Right atrium auricular region (tissue), 2 donors: ENCODE measurements around the gene RASGRF1. TPM values are rescaled to one million over a fixed set of nuclear protein-coding genes. Genes with fewer than 3 reads are reported as not detected.

ENCODE experiments used
- DNase-seq: peaks from one replicate; pipeline ENCODE4 v3.0.0-alpha.2; 2019; ENCODE audit warnings: low spot score
- H3K27ac ChIP-seq, 2 donors: fragments of 200-600 bp; sonication (generic); 1 replicate in 1 of 2; 2 replicates in 1 of 2; pipeline ENCODE4 v1.5.1; 2016 to 2019
- H3K27me3 ChIP-seq, 2 donors: fragments of 200-600 bp; sonication (generic); one replicate each; pipeline versions ENCODE4 v1.5.1 to v1.6.0; 2017 to 2019
- H3K36me3 ChIP-seq: fragments of 200-600 bp; sonication (generic); one replicate; pipeline ENCODE4 v1.5.1; 2016
- H3K4me1 ChIP-seq, 2 donors: fragments of 200-600 bp; sonication (generic); one replicate each; pipeline versions ENCODE4 v1.5.1 to v1.6.0; 2017 to 2019
- H3K4me3 ChIP-seq, 2 donors: fragments of 200-600 bp; sonication (generic); 1 replicate in 1 of 2; 2 replicates in 1 of 2; pipeline ENCODE4 v1.5.1; 2017 to 2019; ENCODE audit warnings: mild to moderate bottlenecking in 1 of 2, moderate library complexity in 1 of 2
- H3K9me3 ChIP-seq, 2 donors: fragments of 200-600 bp; sonication (generic); one replicate each; pipeline ENCODE4 v1.5.1; 2019
- total RNA-seq, 2 donors: library from RNA; depleted of rRNA; stranded (reverse); fragments of >200 nt; gene quantifications; one replicate each; pipeline ENCODE4 v1.1.0, GENCODE V29; 2016
- TF ChIP-seq, protein P1 (sequence below), 2 donors: fragments of 200-600 bp; sonication (generic); IDR thresholded peaks; one replicate each; pipeline ENCODE4 v1.5.1; 2019; ENCODE audit warnings: antibody characterized with exemption in 2 of 2

RASGRF1 gene
- total RNA-seq, 2 donors from 2014 or later = 1.0 TPM; not detected in 1

DNA sequence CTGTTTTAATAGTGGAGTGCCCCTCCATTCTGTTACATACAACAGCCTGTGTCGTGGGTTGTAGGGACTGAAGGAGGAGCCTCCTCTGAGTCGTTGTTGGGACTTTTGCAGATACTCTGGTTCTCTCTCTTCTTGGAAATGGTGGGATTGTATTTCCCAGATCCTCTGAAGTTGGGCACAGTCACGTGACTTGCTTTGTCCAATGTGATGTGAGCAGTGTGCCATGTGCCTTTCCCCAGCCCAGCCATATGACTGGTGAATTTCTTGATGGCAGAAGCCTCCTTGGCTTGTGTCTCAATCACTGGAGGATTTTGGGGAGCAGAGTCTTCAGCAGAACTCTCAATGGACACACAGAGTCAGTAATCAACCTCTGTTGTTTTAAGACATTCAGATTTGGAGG, 36.2 kb downstream of the RASGRF1 start:
- no peaks in the 10 kb centered on the region for H3K9me3 ChIP-seq

DNA sequence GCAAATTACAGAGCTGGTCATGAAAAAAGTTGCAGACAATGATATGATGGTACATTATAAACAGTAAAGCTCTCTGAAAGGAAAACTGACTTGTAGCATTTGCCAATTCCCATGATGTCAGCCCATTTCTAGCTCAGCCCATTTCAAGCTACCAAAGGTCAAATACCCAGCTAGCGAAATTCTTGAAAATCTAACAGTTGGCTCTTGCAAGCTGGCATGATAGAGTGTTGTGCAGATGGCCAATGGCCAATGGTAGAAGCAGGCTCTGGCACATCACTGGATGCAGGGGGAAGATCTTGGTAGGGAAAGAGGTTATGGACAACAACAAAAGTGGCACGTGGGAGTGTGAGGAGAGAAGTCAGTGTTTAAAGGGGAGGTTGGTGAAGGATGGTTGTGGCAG, 36.7 kb downstream of the RASGRF1 start:
- DNase-seq = no peak
- H3K36me3 ChIP-seq = no peaks in the 10 kb centered on the region
- no peak overlapping the region for H3K4me3 ChIP-seq
- H3K9me3 ChIP-seq = no peaks in the 10 kb centered on the region
- no peak overlapping the region for H3K27ac ChIP-seq
- H3K4me1 ChIP-seq = no peaks in the 10 kb centered on the region
- TF ChIP-seq, protein P1, sequence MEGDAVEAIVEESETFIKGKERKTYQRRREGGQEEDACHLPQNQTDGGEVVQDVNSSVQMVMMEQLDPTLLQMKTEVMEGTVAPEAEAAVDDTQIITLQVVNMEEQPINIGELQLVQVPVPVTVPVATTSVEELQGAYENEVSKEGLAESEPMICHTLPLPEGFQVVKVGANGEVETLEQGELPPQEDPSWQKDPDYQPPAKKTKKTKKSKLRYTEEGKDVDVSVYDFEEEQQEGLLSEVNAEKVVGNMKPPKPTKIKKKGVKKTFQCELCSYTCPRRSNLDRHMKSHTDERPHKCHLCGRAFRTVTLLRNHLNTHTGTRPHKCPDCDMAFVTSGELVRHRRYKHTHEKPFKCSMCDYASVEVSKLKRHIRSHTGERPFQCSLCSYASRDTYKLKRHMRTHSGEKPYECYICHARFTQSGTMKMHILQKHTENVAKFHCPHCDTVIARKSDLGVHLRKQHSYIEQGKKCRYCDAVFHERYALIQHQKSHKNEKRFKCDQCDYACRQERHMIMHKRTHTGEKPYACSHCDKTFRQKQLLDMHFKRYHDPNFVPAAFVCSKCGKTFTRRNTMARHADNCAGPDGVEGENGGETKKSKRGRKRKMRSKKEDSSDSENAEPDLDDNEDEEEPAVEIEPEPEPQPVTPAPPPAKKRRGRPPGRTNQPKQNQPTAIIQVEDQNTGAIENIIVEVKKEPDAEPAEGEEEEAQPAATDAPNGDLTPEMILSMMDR (IDR thresholded peaks at IDR 0.05) = no peak
- no peaks in the 10 kb centered on the region for H3K27me3 ChIP-seq

More for the DNA sequence above, 36.2 kb downstream of the RASGRF1 start:
- no peak overlapping the region for H3K27ac ChIP-seq
- TF ChIP-seq, protein P1 (IDR thresholded peaks at IDR 0.05) = no peak
- H3K36me3 ChIP-seq = no peaks in the 10 kb centered on the region
- H3K4me3 ChIP-seq = no peak overlapping the region
- no peaks in the 10 kb centered on the region for H3K27me3 ChIP-seq
- no peaks in the 10 kb centered on the region for H3K4me1 ChIP-seq
- DNase-seq = no peak

- no peaks in the 10 kb centered on the region for H3K4me1 ChIP-seq
- TF ChIP-seq, protein P1 (IDR thresholded peaks at IDR 0.05) = no peak
- H3K27ac ChIP-seq = no peak overlapping the region
- no peaks in the 10 kb centered on the region for H3K27me3 ChIP-seq
- no peak overlapping the region for H3K4me3 ChIP-seq
- no peaks in the 10 kb centered on the region for H3K9me3 ChIP-seq
- no peak for DNase-seq
- no peaks in the 10 kb centered on the region for H3K36me3 ChIP-seq
These were observed 38.4 kb downstream of the RASGRF1 start for GRCh38 chr15:79051941-79052731.

DNA sequence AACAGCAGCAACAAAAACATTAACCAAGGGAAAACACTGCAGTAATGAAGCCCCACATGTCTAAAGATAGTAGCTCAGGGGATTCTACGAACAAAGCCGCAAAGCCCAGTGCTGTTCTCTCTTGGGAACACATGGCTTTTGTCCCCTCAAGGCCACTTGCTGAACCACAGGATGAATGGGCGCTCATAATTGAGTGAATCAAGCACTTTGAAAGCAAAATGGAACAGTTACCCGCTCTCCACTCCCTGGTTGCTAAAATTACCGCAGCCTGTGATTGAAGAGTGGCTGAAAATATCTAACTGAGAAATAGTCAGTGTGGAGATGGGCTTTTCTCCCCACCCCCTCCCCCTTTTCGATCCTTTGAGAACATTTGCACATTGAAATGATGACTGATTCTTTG, 39.6 kb downstream of the RASGRF1 start:
- Histone ChIP-seq H3K4me1 (no peaks in the 10 kb centered on the region), H3K36me3 (no peaks in the 10 kb centered on the region), H3K27me3 (no peaks in the 10 kb centered on the region), H3K27ac (no peak overlapping the region), H3K9me3 (no peaks in the 10 kb centered on the region), H3K4me3 (no peak overlapping the region)
- no peak for DNase-seq
- TF ChIP-seq, protein P1 (IDR thresholded peaks at IDR 0.05) = no peak

DNA sequence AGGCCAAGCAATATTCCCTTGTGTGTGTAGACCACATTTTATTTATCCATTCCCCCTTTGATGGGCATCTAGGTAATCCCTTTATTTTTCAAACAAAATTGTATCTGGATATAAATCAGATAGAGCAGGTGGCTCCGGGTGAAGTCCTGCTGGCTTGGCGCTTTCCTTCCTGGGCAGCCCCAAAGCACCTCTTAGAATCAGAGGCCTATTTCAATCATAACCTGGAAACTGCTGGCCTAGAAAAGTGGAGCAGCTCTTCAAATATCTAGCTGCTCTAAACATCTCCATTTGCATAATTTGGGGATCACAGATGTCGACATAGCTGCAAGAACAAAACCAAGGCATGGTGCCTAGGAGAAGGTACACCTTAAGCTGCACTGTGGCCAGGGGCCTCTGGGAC, 40.2 kb downstream of the RASGRF1 start:
- no peaks in the 10 kb centered on the region for H3K4me1 ChIP-seq

More for the DNA sequence above, 40.2 kb downstream of the RASGRF1 start:
- no peak for DNase-seq
- TF ChIP-seq, protein P1 (IDR thresholded peaks at IDR 0.05) = no peak
- H3K4me3 ChIP-seq = no peak overlapping the region
- H3K9me3 ChIP-seq = no peaks in the 10 kb centered on the region
- no peaks in the 10 kb centered on the region for H3K36me3 ChIP-seq
- no peaks in the 10 kb centered on the region for H3K27me3 ChIP-seq
- no peak overlapping the region for H3K27ac ChIP-seq
